Effector CD8-positive, alpha-beta T cell (primary cell): ENCODE data around the gene DHX40.
"Not testable (repeated sequence)": the region's sequence is repeated elsewhere in the genome, so short reads cannot be mapped to it uniquely, and the experiment has no call there.

Experiments used
- DNase-seq: peaks from one replicate; lab custom pipeline; 2025; lab: John Stamatoyannopoulos, UW

DHX40 gene

GRCh38 chr17:59627770-59628171, 62.4 kb downstream of the DHX40 start:
- no peak for DNase-seq

- no peak for DNase-seq
Observed at GRCh38 chr17:59629174-59629573, 63.8 kb downstream of the DHX40 start.

- no peak for DNase-seq
Observed at GRCh38 chr17:59631276-59631675, 65.9 kb downstream of the DHX40 start.

- DNase-seq: no peak
Observed at GRCh38 chr17:59632398-59632797, 67.0 kb downstream of the DHX40 start.

GRCh38 chr17:59633658-59634359, 68.4 kb downstream of the DHX40 start:
- no peak for DNase-seq

- no peak for DNase-seq
Observed at GRCh38 chr17:59634632-59635541, 69.5 kb downstream of the DHX40 start.

- no peak for DNase-seq
Observed at GRCh38 chr17:59637611-59638310, 72.4 kb downstream of the DHX40 start.

- no peak for DNase-seq
Observed at GRCh38 chr17:59638553-59638952, 73.1 kb downstream of the DHX40 start.

- DNase-seq: no peak
Observed at GRCh38 chr17:59641799-59642484, 76.5 kb downstream of the DHX40 start.

- no peak for DNase-seq
Observed at GRCh38 chr17:59642565-59642964, 77.2 kb downstream of the DHX40 start.

GRCh38 chr17:59643159-59644140, 78.0 kb downstream of the DHX40 start:
- DNase-seq: no peak

GRCh38 chr17:59647288-59647687, 81.9 kb downstream of the DHX40 start:
- DNase-seq: no peak

GRCh38 chr17:59649886-59650285, 84.5 kb downstream of the DHX40 start:
- no peak for DNase-seq

GRCh38 chr17:59650642-59651041, 85.2 kb downstream of the DHX40 start:
- no peak for DNase-seq

GRCh38 chr17:59651346-59651745, 85.9 kb downstream of the DHX40 start:
- DNase-seq: no peak

GRCh38 chr17:59652119-59652518, 86.7 kb downstream of the DHX40 start:
- no peak for DNase-seq

GRCh38 chr17:59656624-59657023, 91.2 kb downstream of the DHX40 start:
- DNase-seq: not testable (repeated sequence)
